GM18873 (cell line): Measurements from ENCODE around the gene ABCC3.

Source experiments
- ATAC-seq: cut with Tn5 transposase; IDR thresholded peaks from one replicate; pipeline ENCODE4 v1.9.1; 2021; ENCODE audit warnings: mild to moderate bottlenecking, moderate library complexity, moderate number of reproducible peaks; ENCODE audit not compliant: unreplicated experiment, low FRiP score

The ABCC3 gene

GRCh38 chr17:50642071-50642721 is 7.5 kb downstream of the ABCC3 start:
- ATAC-seq = no peak

- ATAC-seq = no peak
Measured at GRCh38 chr17:50642722-50643656, 8.3 kb downstream of the ABCC3 start.

GRCh38 chr17:50645748-50646682 is 11.3 kb downstream of the ABCC3 start:
- ATAC-seq = no peak

GRCh38 chr17:50647187-50647586 is 12.5 kb downstream of the ABCC3 start:
- no peak for ATAC-seq

- ATAC-seq = no peak
Measured at GRCh38 chr17:50649042-50649908, 14.6 kb downstream of the ABCC3 start.

GRCh38 chr17:50651661-50652060 is 17.0 kb downstream of the ABCC3 start:
- ATAC-seq = no peak

- ATAC-seq = no peak
Measured at GRCh38 chr17:50653738-50654137, 19.1 kb downstream of the ABCC3 start.

GRCh38 chr17:50656509-50656908 is 21.8 kb downstream of the ABCC3 start:
- ATAC-seq = no peak

- no peak for ATAC-seq
Measured at GRCh38 chr17:50657054-50657453, 22.4 kb downstream of the ABCC3 start.

GRCh38 chr17:50657627-50658026 is 22.9 kb downstream of the ABCC3 start:
- ATAC-seq = no peak

- ATAC-seq = no peak
Measured at GRCh38 chr17:50658616-50659015, 23.9 kb downstream of the ABCC3 start.

- no peak for ATAC-seq
Measured at GRCh38 chr17:50659179-50659578, 24.5 kb downstream of the ABCC3 start.

GRCh38 chr17:50660042-50660886 is 25.6 kb downstream of the ABCC3 start:
- no peak for ATAC-seq

GRCh38 chr17:50660887-50661345 is 26.2 kb downstream of the ABCC3 start:
- no peak for ATAC-seq

- no peak for ATAC-seq
Measured at GRCh38 chr17:50661348-50661747, 26.7 kb downstream of the ABCC3 start.

- no peak for ATAC-seq
Measured at GRCh38 chr17:50661795-50662391, 27.2 kb downstream of the ABCC3 start.

- no peak for ATAC-seq
Measured at GRCh38 chr17:50662632-50663225, 28.0 kb downstream of the ABCC3 start.

GRCh38 chr17:50663812-50664374 is 29.2 kb downstream of the ABCC3 start:
- ATAC-seq = no peak
